Tibial nerve (tissue), 3 donors: ENCODE measurements around the gene FRMD6.

Source experiments
- CTCF ChIP-seq, 5 experiments: fragments of 200-600 bp in 3 of 5; fragments of 450-650 bp in 2 of 5; sonication (generic) in 3 of 5; IDR thresholded peaks; one replicate each; pipeline ENCODE4 v1.5.1; 2016 to 2019; ENCODE audit warnings: antibody characterized with exemption in 5 of 5, mild to moderate bottlenecking in 3 of 5, moderate library complexity in 2 of 5
- POLR2A ChIP-seq, 2 donors: fragments of 450-650 bp; IDR thresholded peaks; one replicate each; pipeline ENCODE4 v1.6.1; 2017; ENCODE audit warnings: antibody characterized with exemption in 2 of 2, mild to moderate bottlenecking in 2 of 2, moderate library complexity in 2 of 2

- TF ChIP-seq CTCF (IDR thresholded peaks at IDR 0.05) = no peak
- no peak for TF ChIP-seq POLR2A (IDR thresholded peaks at IDR 0.05)
Observed at GRCh38 chr14:51684760-51685159, 33.0 kb downstream of the FRMD6 start.
